HG02852 (cell line): Measurements from ENCODE around the gene INSYN2B.
A peak's percentile ranks its signal among the peaks of the same experiment; 100 is the strongest.
"Not testable (repeated sequence)": the region's sequence is repeated elsewhere in the genome, so short reads cannot be mapped to it uniquely, and the experiment has no call there.

ENCODE experiments used
- ATAC-seq: cut with Tn5 transposase; IDR thresholded peaks from one replicate; pipeline ENCODE4 v1.9.1; 2021; ENCODE audit warnings: mild to moderate bottlenecking, moderate library complexity; ENCODE audit not compliant: unreplicated experiment

INSYN2B gene

DNA sequence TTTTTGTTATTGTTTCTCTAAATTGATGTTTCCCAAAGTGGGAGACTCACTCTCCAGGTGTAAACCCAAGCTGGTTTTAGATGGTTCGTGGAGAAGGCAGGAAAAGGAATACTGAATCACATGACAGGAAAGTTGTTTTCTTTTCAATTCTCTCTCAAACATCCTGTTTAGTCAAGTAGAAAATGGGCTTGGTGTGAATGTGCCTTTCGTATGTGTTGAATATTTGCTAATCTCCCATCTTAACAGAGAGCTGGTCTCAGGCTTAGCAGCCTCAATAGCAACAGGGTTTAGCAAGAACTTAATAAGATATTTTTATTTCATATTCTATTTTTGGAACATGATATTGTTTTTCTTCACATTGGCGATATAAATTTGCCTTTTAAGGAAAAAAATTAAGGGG lies 119.7 kb downstream of the INSYN2B start:
- ATAC-seq, result no peak

DNA sequence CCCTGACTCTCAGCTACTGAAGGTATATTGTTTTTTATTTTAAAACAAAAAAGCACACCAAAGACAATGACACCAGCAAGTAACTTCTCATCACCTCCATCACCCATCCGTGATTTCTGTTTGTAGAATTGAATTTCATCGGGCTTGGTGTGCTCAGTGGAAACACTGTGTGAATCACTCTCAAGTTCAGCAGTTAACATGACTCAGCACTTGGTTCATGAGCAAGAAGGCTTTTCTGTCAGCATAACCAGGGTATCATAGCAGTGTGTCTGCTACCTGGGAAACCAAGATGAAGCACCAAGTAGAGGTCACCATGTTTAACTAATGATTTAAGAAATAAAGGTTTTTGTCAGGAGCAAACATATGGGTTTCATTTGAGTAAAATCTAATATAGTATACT lies 123.7 kb downstream of the INSYN2B start:
- no peak for ATAC-seq

DNA sequence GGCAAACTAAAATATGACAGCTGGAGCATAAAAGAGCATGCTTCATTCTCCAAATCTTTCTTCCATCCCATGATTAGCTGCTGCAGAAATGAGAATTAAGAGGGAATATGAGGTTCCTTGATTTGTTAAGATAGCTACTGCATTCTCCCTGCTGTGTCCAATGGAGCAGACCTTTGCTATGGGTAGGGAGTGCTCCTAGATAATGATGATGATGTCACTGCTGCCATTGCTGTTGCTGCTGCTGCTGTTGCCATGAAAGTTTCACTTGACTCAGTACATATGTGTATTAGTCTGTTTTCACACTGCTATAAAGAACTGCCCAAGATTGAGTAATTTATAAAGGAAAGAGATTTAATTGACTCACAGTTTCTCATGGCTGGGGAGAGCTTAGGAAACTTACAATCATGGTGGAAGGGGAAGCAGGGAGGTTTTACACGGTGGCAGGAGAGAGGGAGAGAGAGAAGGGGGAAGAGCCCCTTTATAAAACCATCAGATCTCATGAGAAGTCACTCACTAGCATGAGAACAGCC lies 128.9 kb downstream of the INSYN2B start:
- ATAC-seq, result no peak

DNA sequence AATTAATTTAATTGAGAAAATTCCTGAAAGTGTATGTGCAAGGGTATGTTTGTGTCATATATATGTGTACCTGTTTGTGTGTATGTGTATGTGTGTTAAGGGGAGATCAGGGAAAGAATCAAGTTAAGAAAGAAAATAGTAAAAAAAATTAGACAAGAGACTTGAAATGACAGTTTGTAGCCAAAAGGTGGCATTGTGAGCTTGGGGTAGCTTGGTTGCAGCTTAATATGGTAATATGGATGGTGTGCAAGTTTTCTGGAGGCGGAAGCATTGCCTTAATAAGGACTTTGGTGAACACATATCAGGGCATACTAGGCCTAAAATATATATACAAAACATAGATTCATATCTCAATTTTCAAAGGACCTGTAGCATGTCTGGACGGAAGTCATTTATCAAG lies 129.9 kb downstream of the INSYN2B start:
- ATAC-seq, result no peak

DNA sequence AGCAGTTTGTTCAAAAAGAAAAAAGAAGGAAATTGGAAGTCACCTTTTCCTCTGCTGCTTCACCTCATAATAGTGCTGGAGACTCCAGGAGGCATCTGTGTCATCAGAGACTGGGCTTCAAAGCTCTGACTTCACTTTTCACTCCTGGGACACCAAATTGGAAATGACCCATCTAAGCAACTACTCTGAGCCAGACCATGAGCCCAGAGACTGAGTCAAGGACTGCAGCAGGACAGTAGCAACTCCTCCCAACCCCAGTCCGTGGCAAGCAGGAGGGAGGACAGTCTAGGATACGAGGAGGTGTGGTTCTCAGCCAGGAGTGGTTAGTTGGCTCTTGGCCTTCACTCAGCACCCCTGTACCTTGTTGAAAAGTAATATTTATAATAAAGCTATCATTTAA lies 131.5 kb downstream of the INSYN2B start:
- ATAC-seq, result no peak

DNA sequence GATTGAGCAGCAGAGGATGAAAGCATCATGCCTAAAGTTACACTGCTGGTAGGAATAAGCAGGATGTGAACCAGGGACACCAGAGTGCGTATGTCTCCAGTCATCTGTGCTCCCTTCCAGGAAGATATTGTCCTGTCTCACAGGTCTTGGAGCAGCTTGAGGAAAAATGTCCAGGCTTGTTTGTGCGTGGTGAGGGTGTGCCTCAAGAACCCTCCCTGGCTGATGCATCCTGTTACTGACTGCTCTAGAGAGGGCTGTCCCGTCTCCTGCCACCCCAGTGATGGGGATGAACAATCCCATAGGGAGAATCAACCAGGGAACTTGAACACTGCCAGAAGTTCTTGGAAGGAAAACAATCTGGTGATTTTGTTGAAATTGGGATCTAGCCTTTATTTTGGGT lies 132.0 kb downstream of the INSYN2B start:
- ATAC-seq, result no peak

DNA sequence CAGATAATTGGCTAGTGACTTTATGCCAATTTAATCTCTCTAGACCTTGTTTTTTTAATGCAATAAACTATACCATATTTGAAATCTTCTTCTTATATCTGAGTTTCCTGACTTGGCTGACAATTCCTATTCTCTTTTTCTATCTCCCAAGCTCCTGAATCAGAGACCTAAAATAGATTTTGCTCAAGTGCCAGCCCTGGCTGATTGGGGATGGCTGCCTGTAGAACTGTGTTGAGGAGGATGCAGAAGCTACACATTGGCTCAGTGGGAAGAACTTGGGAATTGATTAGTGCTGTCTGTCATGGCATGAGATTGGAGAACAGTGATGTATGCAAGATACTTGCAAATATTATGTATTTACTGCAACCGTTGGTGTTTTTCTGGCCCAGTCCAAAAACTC lies 132.8 kb downstream of the INSYN2B start:
- no peak for ATAC-seq

DNA sequence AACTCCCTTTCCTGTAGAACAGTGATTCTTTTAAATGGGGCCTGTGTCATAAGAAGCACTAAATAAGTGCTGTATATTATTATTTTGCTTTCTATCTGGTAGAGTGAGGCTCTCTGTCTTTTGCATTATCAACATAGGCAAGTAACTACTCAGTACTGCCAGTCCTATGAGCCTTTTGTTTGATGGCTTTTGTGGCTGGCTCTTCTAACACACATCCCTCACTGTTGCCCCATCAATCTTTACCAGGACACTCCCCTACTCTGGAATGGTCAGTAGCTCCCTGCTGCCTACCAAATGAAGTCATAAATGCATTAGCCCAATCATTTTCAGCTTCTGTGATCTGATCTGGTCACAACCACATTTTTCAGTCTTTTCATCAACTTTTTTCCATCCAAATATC lies 137.6 kb downstream of the INSYN2B start:
- ATAC-seq, result no peak

DNA sequence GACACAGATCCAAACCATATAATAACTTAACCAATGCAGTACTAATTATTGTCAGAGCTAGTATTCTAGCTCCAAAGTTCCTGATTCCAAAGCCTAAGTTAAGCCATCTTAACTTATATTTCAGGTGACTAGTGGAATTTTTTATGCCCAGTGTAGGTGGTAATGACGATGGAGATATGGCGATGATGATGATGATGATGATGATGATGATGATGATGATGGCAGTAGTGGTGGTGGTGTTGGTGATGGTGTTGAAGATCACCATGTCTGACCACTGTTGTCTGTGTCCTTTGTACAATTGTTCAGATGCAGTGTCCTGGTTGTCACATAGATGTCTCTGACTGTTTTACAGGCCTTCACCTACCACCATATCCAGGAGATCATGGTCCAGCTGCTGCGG lies 139.9 kb downstream of the INSYN2B start:
- ATAC-seq, result no peak

DNA sequence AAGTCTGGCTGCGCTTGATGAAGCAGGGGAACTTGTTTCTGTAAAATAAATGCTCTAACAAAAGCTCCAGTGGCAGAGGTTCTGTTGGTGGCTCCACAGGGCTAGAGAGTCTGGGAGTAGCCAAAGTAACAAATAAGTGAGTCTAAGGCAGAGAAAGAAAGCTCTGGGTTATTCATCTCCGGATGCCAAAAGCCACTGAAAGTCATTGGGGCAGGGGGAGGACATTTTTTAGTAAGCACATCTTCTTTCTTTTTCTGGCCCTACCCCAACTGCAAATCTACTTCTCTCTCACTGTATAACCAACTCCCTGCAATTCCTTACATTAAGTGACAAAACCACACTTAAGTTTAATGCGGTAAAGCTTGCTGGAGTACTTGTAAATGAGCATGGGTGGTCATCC lies 141.6 kb downstream of the INSYN2B start:
- peak; percentile 85 for ATAC-seq

DNA sequence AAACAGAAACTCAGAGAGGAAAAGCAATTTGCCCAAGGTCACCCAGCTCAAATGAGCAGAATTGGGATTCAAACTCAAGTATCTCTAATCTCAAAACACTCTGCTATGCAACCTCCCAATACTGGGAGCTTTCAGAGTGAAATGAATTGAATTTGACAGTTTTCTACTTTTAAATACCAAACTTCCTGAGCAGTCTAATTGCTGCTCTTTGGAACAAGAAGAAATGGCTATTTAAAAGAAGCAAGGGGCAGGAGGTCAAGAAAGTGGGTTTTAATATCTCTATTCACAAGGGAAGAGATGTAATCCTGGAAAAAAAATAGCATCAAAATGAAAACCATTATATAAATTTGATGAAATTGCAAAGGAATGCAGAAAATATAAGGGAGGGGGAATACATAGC lies 142.6 kb downstream of the INSYN2B start:
- ATAC-seq, result no peak

DNA sequence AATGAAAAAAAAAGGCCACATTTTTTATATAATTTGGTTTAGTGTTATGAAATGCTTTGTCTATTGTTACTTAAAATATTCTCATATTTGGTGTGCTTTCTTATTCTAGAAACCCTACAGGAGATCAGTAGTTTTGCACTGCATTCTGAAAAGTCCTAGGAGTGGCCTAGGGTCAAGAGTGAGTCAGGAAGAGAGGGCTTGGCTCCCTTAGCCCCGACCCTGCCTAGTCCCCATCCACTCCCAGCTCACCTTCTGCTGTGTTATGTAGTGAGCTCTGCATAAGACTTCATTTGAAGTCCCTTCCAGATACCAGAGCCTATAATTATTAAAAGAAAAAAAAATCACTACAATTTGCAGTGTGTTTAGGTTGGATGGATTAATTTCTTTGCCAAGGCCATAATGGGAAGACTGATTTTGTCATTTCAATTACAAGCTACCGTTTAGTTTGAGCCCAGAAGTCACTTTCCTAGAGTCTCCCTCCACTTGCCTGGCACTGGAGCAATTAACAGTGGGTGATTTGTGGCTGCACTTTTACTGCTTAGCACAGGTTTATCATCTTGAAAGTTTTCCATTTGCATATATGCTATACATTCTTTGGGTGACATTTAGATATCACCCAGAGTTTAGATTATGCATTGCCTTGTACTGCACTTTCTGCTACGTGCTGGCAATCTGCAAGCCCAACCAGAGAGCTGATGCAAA lies 143.3 kb downstream of the INSYN2B start:
- no peak for ATAC-seq

DNA sequence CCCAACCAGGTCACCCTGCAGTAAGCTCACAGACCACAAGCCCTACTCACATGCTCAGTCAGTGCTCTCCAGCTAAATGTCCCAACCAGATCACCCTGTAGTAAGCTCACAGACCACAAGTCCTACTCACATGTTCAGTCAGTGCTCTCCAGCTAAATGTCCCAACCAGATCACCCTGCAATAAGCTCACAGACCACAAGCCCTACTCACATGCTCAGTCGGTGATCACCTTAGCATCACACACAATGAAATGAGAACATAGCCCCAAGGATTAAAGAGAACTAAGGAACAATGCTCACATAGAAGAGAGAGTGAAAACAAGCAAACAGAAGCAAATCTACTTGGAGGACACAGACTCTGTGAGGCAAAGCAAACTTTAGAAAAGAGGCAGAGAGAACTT lies 145.8 kb downstream of the INSYN2B start:
- ATAC-seq, result not testable (repeated sequence)

DNA sequence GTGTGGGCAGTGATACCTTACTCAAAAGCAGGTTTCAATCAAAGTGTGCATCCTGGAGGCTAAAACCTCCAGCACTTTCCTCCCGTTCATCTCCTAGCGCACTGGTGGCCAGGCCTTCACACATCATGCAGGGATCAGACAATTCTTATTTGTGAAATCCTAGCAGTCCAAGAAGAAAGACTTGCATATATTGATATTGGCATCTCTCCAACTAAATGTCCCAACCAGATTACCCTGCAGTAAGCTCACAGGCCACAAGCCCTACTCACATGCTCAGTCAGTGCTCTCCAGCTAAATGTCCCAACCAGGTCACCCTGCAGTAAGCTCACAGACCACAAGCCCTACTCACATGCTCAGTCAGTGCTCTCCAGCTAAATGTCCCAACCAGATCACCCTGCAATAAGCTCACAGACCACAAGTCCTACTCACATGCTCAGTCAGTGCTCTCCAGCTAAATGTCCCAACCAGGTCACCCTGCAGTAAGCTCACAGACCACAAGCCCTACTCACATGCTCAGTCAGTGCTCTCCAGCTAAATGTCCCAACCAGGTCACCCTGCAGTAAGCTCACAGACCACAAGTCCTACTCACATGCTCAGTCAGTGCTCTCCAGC lies 146.5 kb downstream of the INSYN2B start:
- not testable (repeated sequence) for ATAC-seq

DNA sequence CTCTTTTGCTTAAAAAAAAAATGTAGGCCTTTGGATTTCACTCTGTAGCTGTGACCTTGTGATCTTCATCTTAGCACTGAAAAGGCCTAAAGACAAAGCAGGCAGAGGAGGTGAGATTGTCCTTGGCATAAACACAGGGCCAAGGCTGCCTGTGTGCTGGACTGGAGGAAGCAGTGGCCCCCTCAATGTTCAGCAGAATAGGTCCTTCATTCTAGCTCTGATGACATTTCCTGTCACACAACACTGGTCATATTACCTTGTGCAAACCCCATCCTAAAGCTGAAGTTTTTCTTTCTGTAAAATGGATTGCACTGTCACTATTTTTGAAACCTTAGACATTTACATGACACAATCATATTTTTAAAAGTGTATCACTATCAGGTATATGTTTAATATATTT lies 147.4 kb downstream of the INSYN2B start:
- ATAC-seq, result no peak

DNA sequence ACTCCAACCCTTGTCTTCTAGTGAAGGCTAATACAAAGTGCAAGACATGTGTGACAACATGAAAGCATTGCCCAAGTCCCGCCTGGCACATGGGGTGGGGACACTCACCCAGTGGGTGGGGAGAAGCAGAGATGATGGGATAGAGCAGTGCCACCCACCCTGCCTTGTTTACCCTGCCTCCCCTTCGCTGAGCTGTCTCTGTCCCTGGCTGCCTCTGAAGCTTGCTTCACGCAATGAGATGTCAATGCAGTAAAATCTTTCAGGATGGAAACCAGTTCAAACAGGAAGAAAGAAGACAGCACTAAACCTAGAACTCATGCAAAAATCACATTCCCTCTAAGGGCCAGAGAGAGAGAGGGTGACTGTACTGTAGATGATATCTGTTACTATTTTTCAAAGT lies 148.0 kb downstream of the INSYN2B start:
- no peak for ATAC-seq

DNA sequence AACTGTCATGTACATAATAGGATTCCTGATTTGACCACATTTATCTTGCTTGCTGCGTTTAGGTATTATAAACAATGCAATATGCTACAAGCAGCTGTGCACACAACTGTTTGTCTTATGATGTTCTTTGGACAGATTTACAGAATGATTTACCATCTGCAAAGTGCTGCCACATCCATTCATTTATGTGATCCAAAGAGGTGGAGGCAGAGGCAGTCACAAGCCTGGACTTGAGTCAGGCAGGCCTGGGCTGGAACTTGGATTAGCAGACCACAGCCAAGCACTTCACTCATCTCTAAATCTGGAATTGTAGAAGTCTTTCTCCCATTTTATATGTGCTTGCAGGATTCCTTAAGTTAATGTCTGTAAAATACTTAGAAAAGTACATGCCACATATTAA lies 149.0 kb downstream of the INSYN2B start:
- no peak for ATAC-seq

DNA sequence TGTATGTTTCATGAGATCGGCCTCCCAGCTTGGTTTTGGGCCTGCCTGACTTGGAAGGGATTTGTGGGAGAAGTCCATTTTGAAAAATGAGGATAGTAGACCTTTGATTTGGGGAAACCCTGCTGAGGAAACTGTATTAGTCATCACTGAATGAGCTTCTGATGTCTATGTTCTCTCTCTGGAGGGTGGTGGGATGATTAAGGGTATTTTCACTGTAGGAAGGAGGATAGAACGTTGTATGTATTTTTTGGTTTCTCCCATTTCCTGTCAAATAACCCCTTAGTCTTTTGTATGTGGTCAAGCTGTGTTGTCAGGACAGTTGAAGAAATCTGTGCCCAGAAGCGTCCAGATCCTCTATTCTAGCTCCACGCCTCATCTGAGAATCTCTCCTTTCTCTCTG lies 151.9 kb downstream of the INSYN2B start:
- peak; percentile 65 for ATAC-seq

DNA sequence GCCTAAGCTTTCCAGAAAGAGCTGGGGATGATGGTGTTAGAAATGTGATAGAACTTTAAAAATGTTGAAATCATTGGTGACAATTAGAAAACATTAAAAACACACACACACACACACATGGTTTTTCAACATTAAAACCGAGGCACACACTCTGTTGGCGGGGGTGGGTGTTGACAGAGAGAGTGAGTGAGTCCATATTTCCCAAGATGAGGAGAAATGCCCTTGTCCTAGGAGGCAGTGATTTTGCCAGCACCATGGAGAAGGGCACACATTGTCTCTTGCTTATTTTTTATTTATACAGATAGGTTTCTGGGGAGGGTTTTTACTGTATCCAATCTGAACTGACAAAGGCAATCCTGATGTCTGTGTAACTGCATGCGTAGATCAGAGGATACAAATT lies 152.5 kb downstream of the INSYN2B start:
- no peak for ATAC-seq

DNA sequence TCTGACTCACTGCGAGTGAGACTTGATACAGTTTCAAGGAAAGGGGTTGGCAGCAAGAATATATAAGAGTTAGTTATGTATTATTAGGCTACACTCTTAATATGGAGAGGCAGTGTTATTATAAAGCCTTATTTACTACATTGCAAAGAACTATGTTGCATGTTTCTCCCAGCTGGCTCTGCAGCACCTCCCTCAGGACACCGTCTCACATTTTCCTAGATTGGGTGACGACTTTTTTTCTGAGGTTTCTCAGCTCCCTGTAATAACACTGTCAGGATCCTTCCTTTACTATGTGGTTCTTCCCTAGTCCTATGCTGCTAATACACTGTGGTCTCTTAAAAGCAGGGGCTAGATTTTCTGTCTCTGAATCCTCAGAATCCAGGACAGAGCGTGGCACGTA lies 153.7 kb downstream of the INSYN2B start:
- no peak for ATAC-seq

DNA sequence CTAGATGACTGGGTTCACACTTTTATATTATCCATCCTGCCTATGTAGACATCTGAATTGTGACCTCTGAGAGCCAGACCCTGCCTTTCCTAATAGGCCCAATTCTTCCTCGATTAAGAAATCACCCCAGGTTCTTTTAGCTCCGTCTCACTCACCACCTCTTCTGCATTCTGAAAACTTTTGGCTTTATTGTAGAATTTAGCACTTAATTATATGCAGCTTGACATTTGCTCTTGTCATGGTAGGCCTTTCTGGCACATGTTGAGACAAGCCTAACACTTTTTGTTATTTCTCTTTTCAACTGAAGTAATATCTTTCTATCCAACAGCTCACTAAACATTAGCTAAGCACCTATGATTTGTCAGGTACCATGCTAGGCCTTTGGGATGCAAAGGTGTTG lies 163.3 kb downstream of the INSYN2B start:
- no peak for ATAC-seq

DNA sequence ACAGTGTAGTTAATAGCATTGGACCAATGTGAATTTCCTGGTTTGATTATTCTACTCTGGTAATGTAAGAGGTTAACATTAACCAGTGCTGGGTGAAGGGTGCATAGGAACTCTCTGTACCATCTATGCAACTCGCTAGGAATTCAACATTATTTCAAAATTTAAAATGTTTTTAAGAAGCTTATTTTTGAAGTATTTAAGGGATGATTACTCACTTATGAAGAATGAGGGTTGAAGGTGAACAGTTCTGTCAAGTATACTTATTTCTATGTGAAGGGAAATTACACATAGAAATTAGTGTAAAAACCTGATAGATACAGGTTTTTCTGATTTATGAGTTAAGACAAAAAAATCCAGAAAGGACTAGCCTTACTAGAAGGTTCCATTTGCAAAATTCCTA lies 165.8 kb downstream of the INSYN2B start:
- no peak for ATAC-seq
